Measurements from ENCODE around the gene PNPLA3.

The PNPLA3 gene

GRCh38 chr22:43921370-43921769 is 2.2 kb upstream of the PNPLA3 start:
- FAIRE-seq (no peak), DNase-seq (ENCODE audit: insufficient read length, low spot score) (no peak)

- no peak for DNase-seq (ENCODE audit: insufficient read length, low spot score)
- FAIRE-seq, result no peak
Measured at GRCh38 chr22:43922123-43922522, 1.5 kb upstream of the PNPLA3 start.

DNA sequence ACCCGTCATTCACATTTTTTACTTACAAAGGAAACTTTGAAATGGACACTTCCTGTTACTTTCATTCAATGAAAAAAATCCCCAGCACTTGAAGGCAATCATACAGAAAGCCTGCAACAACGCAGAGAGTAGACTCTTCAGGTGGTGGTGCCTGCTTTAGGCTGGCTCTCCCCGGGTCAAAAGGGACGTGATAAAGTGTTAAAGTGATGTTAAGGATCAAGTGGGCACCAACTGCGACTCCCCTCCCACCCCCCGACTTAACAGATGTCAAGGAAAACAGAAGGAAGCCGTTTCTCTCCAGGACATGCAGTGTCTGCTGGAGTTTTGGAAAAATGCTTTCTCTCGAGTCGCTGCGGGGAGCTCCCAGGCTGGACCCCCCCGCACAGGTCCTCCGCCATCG is 414 bp upstream of the PNPLA3 start:
- FAIRE-seq, result no peak
- DNase-seq (ENCODE audit: insufficient read length, low spot score), result no peak

DNA sequence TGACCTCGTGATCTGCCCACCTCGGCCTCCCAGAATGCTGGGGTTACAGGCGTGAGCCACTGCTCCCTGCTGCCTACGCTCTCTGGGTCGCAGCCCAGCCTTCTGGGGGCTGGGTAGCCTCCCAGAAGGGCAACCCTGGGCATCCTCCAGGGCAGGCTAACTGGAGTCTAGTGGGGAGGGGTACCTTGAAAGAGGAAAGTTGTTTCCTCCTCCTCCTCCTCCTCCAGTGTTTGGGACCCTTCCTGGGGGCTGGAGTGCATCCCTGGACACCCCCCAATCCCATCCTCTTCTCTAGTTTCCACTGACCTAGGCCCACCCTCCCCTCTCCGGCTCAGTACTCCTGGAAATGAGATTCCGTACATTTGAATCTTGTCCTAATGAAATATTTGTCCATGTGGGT is 1.3 kb downstream of the PNPLA3 start:
- DNase-seq (ENCODE audit: insufficient read length, low spot score), result no peak
- no peak for FAIRE-seq

DNA sequence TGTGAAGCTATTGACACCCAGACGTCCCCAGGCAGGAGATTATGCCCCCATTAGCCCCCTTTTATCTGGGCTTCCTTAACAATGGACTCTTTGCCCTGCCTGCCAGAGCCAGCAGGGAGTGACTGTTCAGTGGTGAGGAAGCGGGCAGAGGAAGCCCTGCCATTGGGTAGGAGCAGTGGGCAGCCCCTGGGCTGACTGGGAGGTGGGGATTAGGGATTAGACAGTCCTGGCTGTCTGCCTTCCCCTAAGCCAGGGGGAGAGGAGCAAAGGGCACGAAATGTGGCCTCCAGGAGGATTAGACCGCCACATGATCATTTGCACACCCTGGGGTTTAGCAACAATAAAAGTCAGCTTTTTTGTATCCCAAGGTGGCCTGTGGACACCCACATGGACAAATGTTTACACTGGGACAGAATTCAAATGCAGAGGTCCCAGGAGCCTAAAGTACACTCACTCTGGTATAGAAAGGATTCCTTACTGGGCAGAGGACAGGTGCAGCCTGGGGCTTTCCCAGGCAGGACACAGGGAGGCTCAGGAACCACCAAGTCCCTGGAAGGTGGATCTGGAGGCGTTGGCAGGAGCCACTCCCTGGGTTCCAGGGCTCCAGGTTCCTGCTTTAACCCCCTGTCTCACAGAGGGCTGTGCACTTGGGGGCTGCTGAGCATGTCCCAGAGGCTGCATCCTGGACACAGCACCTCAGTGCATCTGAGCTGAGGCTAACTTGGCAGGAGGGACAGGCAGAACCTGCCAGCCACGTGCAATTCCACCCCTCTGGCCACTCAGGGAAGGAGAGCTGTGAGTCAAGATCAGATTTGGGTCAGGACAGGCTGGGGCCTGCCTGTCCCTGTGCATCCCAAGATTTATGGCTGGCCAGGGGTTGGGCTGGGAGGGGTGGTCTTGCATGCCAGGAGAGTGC is 2.1 kb downstream of the PNPLA3 start:
- FAIRE-seq (no peak), DNase-seq (ENCODE audit: insufficient read length, low spot score) (no peak)

- FAIRE-seq, result no peak
- no peak for DNase-seq (ENCODE audit: insufficient read length, low spot score)
Measured at GRCh38 chr22:43926349-43926710, 2.7 kb downstream of the PNPLA3 start.

GRCh38 chr22:43928468-43928867 is 4.9 kb downstream of the PNPLA3 start:
- no peak for DNase-seq (ENCODE audit: insufficient read length, low spot score)
- FAIRE-seq, result no peak

DNA sequence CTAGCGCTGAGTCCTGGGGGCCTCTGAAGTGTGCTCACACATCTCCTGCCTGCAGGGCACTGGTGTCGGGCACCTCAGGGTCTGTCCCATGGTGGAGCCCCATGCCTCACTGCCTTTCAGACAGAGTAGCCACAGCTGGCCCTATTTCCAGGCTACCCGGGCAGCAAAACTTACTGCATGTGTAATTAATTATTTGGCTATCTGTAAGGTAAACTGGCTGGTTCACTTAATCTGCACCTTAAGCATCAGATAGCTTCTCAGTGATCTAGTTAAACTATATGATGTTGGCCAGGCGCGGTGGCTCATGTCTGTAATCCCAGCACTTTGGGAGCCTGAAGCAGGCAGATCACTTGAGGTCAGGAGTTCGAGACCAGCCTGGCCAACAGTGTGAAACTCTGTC is 5.3 kb downstream of the PNPLA3 start:
- DNase-seq (ENCODE audit: insufficient read length, low spot score) (no peak), FAIRE-seq (no peak)

- DNase-seq (ENCODE audit: insufficient read length, low spot score) (no peak), FAIRE-seq (no peak)
Measured at GRCh38 chr22:43931771-43932170, 8.2 kb downstream of the PNPLA3 start.

DNA sequence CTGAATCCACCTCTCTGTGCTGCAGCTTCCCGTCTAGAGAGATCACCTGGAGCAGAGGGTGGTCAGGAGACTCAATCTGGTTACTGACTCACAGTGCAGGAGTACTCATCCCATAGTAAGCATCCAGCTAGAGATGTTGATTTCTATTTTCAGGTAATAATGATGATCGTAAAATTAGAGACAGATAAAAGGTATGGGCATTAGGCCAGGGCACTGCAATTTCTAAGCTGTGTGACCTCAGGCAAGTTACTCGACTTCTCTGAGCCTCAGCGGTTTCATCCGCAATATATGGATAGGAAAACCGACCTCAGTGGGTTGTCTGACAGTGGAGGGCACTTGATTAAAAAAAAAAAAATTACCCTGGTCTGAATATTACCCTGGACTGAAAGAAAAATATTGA is 17.8 kb downstream of the PNPLA3 start:
- FAIRE-seq (no peak), DNase-seq (ENCODE audit: insufficient read length, low spot score) (no peak)

DNA sequence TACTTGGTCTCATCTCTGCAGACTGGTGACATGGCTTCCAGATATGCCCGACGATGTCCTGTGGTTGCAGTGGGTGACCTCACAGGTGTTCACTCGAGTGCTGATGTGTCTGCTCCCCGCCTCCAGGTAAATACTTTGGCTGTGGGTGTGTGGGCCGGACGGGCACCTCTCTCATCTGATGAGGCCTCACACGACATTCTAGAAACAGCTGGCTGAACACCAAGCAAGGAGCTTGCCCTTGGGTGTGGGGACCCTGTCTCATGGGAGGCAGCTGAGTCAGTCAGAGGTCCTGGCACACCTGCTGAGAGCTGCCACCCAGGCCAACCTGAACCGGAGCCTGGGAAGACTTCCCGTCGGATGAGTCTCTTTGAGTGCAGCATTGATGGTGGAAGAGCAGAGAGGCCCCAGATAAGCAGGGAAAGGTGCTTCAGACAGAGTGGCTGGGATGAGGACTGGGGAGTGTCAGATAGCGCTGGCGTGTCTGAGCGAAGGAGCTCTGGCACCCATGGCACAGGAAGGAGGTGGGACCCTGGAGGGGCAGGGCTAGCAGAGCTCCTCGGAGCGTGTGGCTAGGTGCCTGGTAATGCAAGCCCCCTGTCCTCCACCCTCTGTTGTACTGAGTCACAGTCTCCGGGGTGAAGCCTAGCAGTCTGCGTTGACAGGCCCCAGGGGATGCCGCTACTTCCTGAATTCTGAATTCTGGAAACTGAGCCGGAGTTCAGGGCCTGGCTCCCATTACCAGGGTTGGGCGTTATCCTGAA is 21.2 kb downstream of the PNPLA3 start:
- FAIRE-seq (no peak), DNase-seq (ENCODE audit: insufficient read length, low spot score) (no peak)

DNA sequence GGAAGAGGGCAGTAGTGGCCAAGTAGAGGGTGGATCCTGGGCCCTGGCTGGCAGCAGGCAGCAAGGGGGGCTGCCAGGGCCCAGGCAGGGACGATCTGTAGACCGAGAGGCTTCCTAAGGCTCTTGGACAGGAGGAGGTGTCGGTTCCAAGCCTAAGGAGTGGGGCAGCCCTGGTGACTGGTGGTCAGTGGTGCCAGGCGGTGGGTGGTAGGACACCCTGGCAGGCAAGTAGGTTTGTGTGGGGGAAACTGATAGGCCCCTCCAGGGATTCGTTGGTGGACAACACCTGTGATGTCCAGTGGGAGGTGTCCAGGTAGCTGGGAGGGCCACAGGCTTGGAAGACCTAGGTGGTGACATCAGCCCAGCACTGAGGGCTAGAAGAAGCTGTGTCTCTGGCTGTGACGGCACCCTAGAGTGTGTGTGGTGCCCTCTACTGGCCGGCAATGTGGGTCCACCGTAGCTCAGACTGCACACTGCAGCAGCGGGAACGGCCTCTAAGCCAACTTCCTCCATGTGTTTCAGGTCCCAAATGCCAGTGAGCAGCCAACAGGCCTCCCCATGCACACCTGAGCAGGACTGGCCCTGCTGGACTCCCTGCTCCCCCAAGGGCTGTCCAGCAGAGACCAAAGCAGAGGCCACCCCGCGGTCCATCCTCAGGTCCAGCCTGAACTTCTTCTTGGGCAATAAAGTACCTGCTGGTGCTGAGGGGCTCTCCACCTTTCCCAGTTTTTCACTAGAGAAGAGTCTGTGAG is 22.2 kb downstream of the PNPLA3 start:
- DNase-seq (ENCODE audit: insufficient read length, low spot score) (peak; percentile 69), FAIRE-seq (peak; percentile 86)

DNA sequence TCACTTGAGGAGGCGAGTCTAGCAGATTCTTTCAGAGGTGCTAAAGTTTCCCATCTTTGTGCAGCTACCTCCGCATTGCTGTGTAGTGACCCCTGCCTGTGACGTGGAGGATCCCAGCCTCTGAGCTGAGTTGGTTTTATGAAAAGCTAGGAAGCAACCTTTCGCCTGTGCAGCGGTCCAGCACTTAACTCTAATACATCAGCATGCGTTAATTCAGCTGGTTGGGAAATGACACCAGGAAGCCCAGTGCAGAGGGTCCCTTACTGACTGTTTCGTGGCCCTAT is 22.7 kb downstream of the PNPLA3 start:
- no peak for DNase-seq (ENCODE audit: insufficient read length, low spot score)
- no peak for FAIRE-seq

- FAIRE-seq (no peak), DNase-seq (ENCODE audit: insufficient read length, low spot score) (no peak)
Measured at GRCh38 chr22:43948836-43949406, 25.3 kb downstream of the PNPLA3 start.

DNA sequence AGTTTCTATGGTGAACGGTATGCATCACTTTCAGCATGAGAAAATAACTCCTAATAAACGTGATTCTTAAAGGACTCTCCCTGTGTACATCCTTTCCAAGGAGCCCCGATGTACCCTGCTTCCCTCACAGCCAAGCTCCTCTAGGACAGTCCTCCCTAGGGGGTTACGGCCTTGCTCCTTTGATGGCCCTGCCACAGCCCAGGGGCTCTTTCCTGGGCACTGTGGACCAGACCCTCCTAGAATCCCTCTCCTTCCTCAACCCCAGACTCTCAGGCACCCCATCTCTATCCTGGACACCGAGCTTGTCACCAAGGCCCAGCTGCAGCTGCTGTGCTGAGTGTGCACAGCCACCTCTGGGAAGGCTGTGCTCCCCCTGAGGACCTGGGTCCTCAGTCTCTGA is 27.8 kb downstream of the PNPLA3 start:
- FAIRE-seq (no peak), DNase-seq (ENCODE audit: insufficient read length, low spot score) (no peak)

DNA sequence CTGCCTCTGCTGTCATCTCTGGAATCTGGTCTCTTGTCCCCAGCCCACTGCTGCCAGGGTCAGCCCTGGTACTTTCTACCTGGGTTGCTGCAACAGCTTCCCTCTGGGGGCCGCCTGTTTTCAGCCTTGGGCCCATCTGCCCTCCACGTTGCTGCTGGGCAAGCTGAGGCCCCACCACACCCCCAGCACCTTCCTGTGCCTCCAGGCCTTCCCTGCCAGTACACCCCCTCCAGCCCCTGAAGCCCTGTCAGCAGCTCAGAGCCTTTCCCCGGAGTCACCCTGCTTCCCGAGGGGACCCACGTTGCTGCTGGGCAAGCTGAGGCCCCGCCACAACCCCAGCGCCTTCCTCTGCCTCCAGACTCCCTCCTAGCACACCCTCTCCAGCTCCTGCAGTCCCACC is 28.4 kb downstream of the PNPLA3 start:
- DNase-seq (ENCODE audit: insufficient read length, low spot score) (no peak), FAIRE-seq (no peak)

DNA sequence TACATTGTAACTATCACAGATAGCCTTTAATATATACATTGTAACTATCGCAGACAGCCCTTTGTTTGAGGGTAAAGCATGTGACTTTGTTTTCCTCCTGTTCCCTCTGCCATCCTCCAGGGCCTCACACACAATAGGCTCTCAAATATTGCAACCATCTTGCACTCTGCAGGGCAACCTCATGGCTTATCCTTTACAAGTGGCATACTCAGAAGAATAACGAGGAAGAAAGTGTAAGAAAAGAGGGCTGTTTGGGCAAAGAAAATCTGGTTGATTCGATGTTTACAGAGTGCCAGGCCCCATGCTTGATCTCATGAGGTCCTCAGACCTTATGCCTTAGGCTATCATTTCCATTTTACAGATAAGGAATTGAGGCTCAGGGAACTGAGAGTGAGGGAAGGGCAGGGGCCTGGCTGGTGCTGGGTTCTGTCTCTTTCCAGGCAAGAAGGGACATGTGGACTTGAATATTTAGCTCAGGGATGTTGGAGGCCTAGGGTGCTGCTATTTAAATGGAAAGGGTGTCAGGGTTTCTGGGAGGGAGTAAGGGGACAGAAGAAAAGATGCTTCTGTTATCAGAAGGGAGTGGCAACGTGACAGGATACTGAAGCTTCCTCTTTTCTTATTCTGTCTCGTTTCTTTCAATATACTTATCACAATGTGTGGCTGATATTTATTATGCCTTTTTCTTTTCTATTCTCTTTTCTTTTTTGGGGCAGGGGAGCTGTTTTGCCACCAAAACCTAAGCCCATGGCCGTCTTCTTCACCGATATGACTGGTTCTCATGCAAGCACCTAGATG is 30.6 kb downstream of the PNPLA3 start:
- peak; percentile 57 for FAIRE-seq
- no peak for DNase-seq (ENCODE audit: insufficient read length, low spot score)

- FAIRE-seq (peak; percentile 99), DNase-seq (ENCODE audit: insufficient read length, low spot score) (peak; percentile 93)
Measured at GRCh38 chr22:43955040-43955882, 31.7 kb downstream of the PNPLA3 start, which contains the start of gene SAMM50. SAMM50 (plus strand) TSS chr22:43955442; CDS start chr22:43955578, 136 bp downstream.
